HL-60/S4 treated with phorbol 12-myristate 13-acetate at 8.2 ng/mL for 4 days and 3 days (cell line): ENCODE measurements around the gene CIAO1.

ENCODE experiments used
- in situ Hi-C: fragments of 300-500 bp; cut with MboI; formaldehyde crosslinking; loops from 2 replicates; pipeline ENCODE4 v1.15.0; 2022; ENCODE audit warnings: low sequenced_read_pairs

The CIAO1 gene

GRCh38 chr2:96320728-96321622, 55.0 kb downstream of the CIAO1 start:
- in situ Hi-C loops: no loop called here
